ENCODE results near the gene EFNA1. TPM values are rescaled to one million over a fixed set of nuclear protein-coding genes. Genes with fewer than 3 reads are reported as not detected.
"Not testable (repeated sequence)": the region's sequence is repeated elsewhere in the genome, so short reads cannot be mapped to it uniquely, and the experiment has no call there.

Gene EFNA1
- total RNA-seq, 1 experiment from 2014 or later: 49.9 TPM

DNA sequence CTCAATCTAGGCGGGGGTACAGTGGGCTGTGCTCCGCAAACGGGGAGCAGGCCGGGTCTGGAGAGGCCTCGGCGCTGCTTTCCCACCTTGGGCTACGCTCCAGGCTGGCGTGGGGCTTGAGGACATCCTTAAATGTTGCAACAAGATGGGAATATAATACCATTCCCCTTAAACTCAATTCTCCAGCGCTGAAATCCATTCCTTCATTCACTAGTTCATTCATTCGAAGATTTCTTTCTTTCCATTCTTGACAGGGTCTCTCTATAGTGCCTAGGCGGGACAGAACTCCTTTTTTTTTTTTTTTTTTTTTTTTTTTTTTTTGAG lies 12.9 kb downstream of the EFNA1 start:
- no peaks in the 10 kb centered on the region for H3K9me2 ChIP-seq (replicated peaks; ENCODE audit: low read length)
- intact Hi-C loops (cut with micrococcal nuclease): no loop called here
- CTCF ChIA-PET: no interaction called here

DNA sequence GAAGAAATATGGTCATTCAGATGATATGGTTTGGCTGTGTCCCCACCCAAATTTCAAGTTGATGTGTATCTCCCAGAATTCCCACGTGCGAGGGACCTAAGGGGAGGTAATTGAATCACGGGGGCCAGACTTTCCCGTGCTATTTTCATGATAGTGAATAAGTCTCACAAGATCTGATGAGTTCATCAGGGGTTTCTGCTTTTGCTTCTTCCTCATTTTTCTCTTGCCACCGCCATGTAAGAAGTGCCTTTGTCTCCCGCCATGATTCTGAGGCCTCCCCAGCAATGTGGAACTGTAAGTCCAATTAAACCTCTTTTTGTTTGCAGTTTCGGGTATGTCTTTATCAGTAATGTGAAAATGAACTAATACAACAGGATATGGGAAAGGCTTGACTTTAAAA lies 14.1 kb downstream of the EFNA1 start:
- no peaks in the 10 kb centered on the region for H3K9me3 ChIP-seq (ENCODE audit: low read length)
- no peak for TF ChIP-seq EZH2 (IDR thresholded peaks at IDR 0.05; ENCODE audit: low read length, unreplicated experiment)
- TF ChIP-seq EZH2phosphoT487 (IDR thresholded peaks at IDR 0.05; ENCODE audit: borderline replicate concordance, low read length): no peak
- TF ChIP-seq, protein P1, sequence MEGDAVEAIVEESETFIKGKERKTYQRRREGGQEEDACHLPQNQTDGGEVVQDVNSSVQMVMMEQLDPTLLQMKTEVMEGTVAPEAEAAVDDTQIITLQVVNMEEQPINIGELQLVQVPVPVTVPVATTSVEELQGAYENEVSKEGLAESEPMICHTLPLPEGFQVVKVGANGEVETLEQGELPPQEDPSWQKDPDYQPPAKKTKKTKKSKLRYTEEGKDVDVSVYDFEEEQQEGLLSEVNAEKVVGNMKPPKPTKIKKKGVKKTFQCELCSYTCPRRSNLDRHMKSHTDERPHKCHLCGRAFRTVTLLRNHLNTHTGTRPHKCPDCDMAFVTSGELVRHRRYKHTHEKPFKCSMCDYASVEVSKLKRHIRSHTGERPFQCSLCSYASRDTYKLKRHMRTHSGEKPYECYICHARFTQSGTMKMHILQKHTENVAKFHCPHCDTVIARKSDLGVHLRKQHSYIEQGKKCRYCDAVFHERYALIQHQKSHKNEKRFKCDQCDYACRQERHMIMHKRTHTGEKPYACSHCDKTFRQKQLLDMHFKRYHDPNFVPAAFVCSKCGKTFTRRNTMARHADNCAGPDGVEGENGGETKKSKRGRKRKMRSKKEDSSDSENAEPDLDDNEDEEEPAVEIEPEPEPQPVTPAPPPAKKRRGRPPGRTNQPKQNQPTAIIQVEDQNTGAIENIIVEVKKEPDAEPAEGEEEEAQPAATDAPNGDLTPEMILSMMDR (conservative IDR thresholded peaks at IDR 0.05; ENCODE audit: low read depth, low read length): no peak
- no peak overlapping the region for H3K4me3 ChIP-seq (ENCODE audit: low read length)
- no peak overlapping the region for H3K9ac ChIP-seq (ENCODE audit: low read length)
- H3K79me2 ChIP-seq (ENCODE audit: low read length): peaks cover 34% of the 10 kb centered on the region
- H3K9me2 ChIP-seq (replicated peaks; ENCODE audit: low read length): no peaks in the 10 kb centered on the region
- no peaks in the 10 kb centered on the region for H4K20me1 ChIP-seq (ENCODE audit: low read length)
- H3K27me3 ChIP-seq (ENCODE audit: low read length): no peaks in the 10 kb centered on the region
- no TSS peak for BruUV-seq (replicated peaks)
- H3K27ac ChIP-seq (ENCODE audit: low read length): no peak overlapping the region
- H3K4me2 ChIP-seq (ENCODE audit: low read length): no peak overlapping the region
- H3K36me3 ChIP-seq (ENCODE audit: low read depth, low read length): peaks cover 3% of the 10 kb centered on the region; the same call in 1 of the 2 replicates
- intact Hi-C loops (cut with micrococcal nuclease): no loop called here
- ChIA-PET CTCF (no interaction called here), POLR2A (ENCODE audit: unreplicated experiment) (no interaction called here)
- peaks cover 22% of the 10 kb centered on the region for H3K4me1 ChIP-seq (ENCODE audit: insufficient read depth, low read length)
- H2AFZ ChIP-seq (ENCODE audit: low read length): no peak overlapping the region
- no peak for DNase-seq
- H3F3A ChIP-seq (ENCODE audit: low read length, unreplicated experiment): no peaks in the 10 kb centered on the region
- ATAC-seq: no peak

More for the DNA sequence above, 12.9 kb downstream of the EFNA1 start:
- ATAC-seq: no peak
- no peaks in the 10 kb centered on the region for H4K20me1 ChIP-seq (ENCODE audit: low read length)
- POLR2A ChIA-PET (ENCODE audit: unreplicated experiment): no interaction called here
- peak overlapping the region; percentile 82 for H3K9ac ChIP-seq (ENCODE audit: low read length)
- peak overlapping the region; percentile 74 for H3K4me3 ChIP-seq (ENCODE audit: low read length)
- H3K27ac ChIP-seq (ENCODE audit: low read length): no peak overlapping the region
- no peaks in the 10 kb centered on the region for H3F3A ChIP-seq (ENCODE audit: low read length, unreplicated experiment)
- peaks cover 24% of the 10 kb centered on the region for H3K4me1 ChIP-seq (ENCODE audit: insufficient read depth, low read length)
- H3K27me3 ChIP-seq (ENCODE audit: low read length): no peaks in the 10 kb centered on the region
- H3K36me3 ChIP-seq (ENCODE audit: low read depth, low read length): peaks cover 3% of the 10 kb centered on the region; the same call in 1 of the 2 replicates
- peak overlapping the region; percentile 98 for H2AFZ ChIP-seq (ENCODE audit: low read length)
- H3K9me3 ChIP-seq (ENCODE audit: low read length): no peaks in the 10 kb centered on the region
- H3K4me2 ChIP-seq (ENCODE audit: low read length): peak overlapping the region; percentile 94
- no peak for DNase-seq
- peaks cover 37% of the 10 kb centered on the region for H3K79me2 ChIP-seq (ENCODE audit: low read length)
- no peak for TF ChIP-seq EZH2phosphoT487 (IDR thresholded peaks at IDR 0.05; ENCODE audit: borderline replicate concordance, low read length)
- TF ChIP-seq, protein P1 (conservative IDR thresholded peaks at IDR 0.05; ENCODE audit: low read depth, low read length): no peak
- TF ChIP-seq EZH2 (IDR thresholded peaks at IDR 0.05; ENCODE audit: low read length, unreplicated experiment): no peak
- BruUV-seq (replicated peaks): no TSS peak

DNA sequence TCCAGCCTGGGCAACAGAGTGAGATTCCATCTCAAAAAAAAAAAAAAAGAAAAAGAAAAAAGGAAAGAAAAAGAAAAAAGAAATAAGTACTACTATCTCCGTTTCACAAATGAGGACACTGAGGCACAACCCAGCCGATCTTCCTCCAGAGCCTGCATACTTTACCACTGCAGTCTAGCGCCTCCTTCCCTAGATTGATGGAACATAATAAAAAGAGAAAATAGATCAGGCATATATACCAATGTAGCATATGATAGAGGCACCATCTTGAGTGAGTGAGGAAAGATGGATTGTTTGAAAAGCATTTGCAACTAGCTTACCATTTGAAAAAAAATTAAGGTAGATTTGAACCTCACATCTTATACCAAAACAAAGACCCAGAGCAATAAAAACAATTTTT lies 17.8 kb downstream of the EFNA1 start:
- Histone ChIP-seq H3K79me2 (ENCODE audit: low read length) (no peaks in the 10 kb centered on the region), H4K20me1 (ENCODE audit: low read length) (no peaks in the 10 kb centered on the region), H3K9ac (ENCODE audit: low read length) (no peak overlapping the region), H3K27me3 (ENCODE audit: low read length) (no peaks in the 10 kb centered on the region), H3K36me3 (ENCODE audit: low read depth, low read length) (no peaks in the 10 kb centered on the region), H3K27ac (ENCODE audit: low read length) (no peak overlapping the region), H2AFZ (ENCODE audit: low read length) (no peak overlapping the region), H3K4me3 (ENCODE audit: low read length) (no peak overlapping the region), H3F3A (ENCODE audit: low read length, unreplicated experiment) (no peaks in the 10 kb centered on the region), H3K9me2 (replicated peaks; ENCODE audit: low read length) (no peaks in the 10 kb centered on the region), H3K4me2 (ENCODE audit: low read length) (no peak overlapping the region), H3K9me3 (ENCODE audit: low read length) (no peaks in the 10 kb centered on the region), H3K4me1 (ENCODE audit: insufficient read depth, low read length) (peaks cover 3% of the 10 kb centered on the region; the same call in 1 of the 2 replicates)
- no TSS peak for BruUV-seq (replicated peaks)
- POLR2A ChIA-PET (ENCODE audit: unreplicated experiment): no interaction called here
- no peak for DNase-seq
- no peak for ATAC-seq
- TF ChIP-seq EZH2phosphoT487 (IDR thresholded peaks at IDR 0.05; ENCODE audit: borderline replicate concordance, low read length) (no peak), EZH2 (IDR thresholded peaks at IDR 0.05; ENCODE audit: low read length, unreplicated experiment) (no peak)
- TF ChIP-seq, protein P1 (conservative IDR thresholded peaks at IDR 0.05; ENCODE audit: low read depth, low read length): peak; percentile 30; the same call in 1 of the 2 replicates
- CTCF ChIA-PET: no interaction called here
- intact Hi-C loops (cut with micrococcal nuclease): no loop called here

DNA sequence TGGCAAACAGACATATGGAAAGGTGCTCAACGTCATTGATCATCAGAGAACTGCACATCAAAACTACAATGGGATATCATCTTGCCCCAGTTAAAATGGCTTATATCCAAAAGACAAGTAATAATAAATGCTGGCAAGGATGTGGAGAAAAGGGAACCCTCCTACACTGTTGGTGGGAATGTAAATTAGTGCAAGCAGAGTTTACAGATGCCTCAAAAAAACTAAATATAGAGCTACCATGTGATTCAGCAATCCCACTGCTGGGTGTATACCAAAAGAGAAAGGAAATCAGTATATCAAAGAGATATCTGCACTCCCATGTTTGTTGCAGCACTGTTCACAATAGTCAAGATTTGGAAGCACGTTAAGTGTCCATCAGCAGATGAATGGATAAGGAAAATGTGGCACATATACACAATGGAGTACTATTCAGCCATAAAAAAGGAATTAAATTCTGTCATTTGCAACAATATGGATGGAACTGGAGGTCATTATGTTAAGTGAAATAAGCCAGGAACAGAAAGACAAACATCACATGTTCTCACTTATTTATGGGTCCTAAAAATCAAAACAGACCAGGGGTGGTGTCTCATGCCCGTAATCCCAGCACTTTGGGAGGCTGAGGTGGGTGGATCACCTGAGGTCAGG lies 28.4 kb downstream of the EFNA1 start:
- H3K4me2 ChIP-seq (ENCODE audit: low read length); H3K9me2 ChIP-seq (replicated peaks; ENCODE audit: low read length); POLR2A ChIA-PET (ENCODE audit: unreplicated experiment); H3K9ac ChIP-seq (ENCODE audit: low read length); H3K4me3 ChIP-seq (ENCODE audit: low read length); H3K27me3 ChIP-seq (ENCODE audit: low read length); BruUV-seq (replicated peaks); H3F3A ChIP-seq (ENCODE audit: low read length, unreplicated experiment); H2AFZ ChIP-seq (ENCODE audit: low read length); H3K27ac ChIP-seq (ENCODE audit: low read length); ATAC-seq; H3K4me1 ChIP-seq (ENCODE audit: insufficient read depth, low read length); H3K36me3 ChIP-seq (ENCODE audit: low read depth, low read length); H3K9me3 ChIP-seq (ENCODE audit: low read length); H3K79me2 ChIP-seq (ENCODE audit: low read length); H4K20me1 ChIP-seq (ENCODE audit: low read length); intact Hi-C loops (cut with micrococcal nuclease); DNase-seq: not testable (repeated sequence)
- CTCF ChIA-PET: interaction anchor here (1.0 kb wide), 1 partner anchor 17 kb away, joined by 4 read pairs; the partner anchor contains the start of gene KRTCAP2

All from PC-3 (cell line).